Measurements from ENCODE around the gene ERBB4. TPM values are rescaled to one million over a fixed set of nuclear protein-coding genes. Genes with fewer than 3 reads are reported as not detected.

The ERBB4 gene
- total RNA-seq, 6 donors from 2014 or later: 3.3 to 24.2 (median 11.7) TPM

GRCh38 chr2:212360068-212360460, 178.5 kb downstream of the ERBB4 start:
- no peak overlapping the region for H3K4me3 ChIP-seq
- H3K27me3 ChIP-seq: no peaks in the 10 kb centered on the region
- H3K4me1 ChIP-seq: no peaks in the 10 kb centered on the region
- no peak for DNase-seq
- no peak overlapping the region for H3K27ac ChIP-seq
- H3K9me3 ChIP-seq: no peaks in the 10 kb centered on the region
- no peak for TF ChIP-seq POLR2A (IDR thresholded peaks at IDR 0.05)
- TF ChIP-seq EP300 (IDR thresholded peaks at IDR 0.05): no peak
- TF ChIP-seq POLR2AphosphoS5 (IDR thresholded peaks at IDR 0.05): no peak
- TF ChIP-seq CTCF (IDR thresholded peaks at IDR 0.05): no peak
- H3K36me3 ChIP-seq: no peaks in the 10 kb centered on the region
- ATAC-seq (ENCODE audit: low FRiP score in 2 of 2): no peak

GRCh38 chr2:212359425-212360067, 179.1 kb downstream of the ERBB4 start:
- Histone ChIP-seq H3K9me3 (no peaks in the 10 kb centered on the region), H3K27ac (no peak overlapping the region), H3K27me3 (no peaks in the 10 kb centered on the region), H3K36me3 (no peaks in the 10 kb centered on the region), H3K4me1 (no peaks in the 10 kb centered on the region), H3K4me3 (no peak overlapping the region)
- 30 to 56% methylated on average over 3 of the region's 3 CpGs for WGBS, 2 donors
- TF ChIP-seq EP300 (IDR thresholded peaks at IDR 0.05): no peak
- no peak for TF ChIP-seq POLR2AphosphoS5 (IDR thresholded peaks at IDR 0.05)
- no peak for TF ChIP-seq CTCF (IDR thresholded peaks at IDR 0.05)
- no peak for TF ChIP-seq POLR2A (IDR thresholded peaks at IDR 0.05)
- ATAC-seq (ENCODE audit: low FRiP score in 2 of 2) (no peak), DNase-seq (no peak)

- Histone ChIP-seq H3K27me3 (no peaks in the 10 kb centered on the region), H3K4me3 (no peak overlapping the region), H3K4me1 (no peaks in the 10 kb centered on the region), H3K36me3 (no peaks in the 10 kb centered on the region), H3K9me3 (no peaks in the 10 kb centered on the region), H3K27ac (no peak overlapping the region)
- TF ChIP-seq POLR2A (IDR thresholded peaks at IDR 0.05) (no peak), POLR2AphosphoS5 (IDR thresholded peaks at IDR 0.05) (no peak), CTCF (IDR thresholded peaks at IDR 0.05) (no peak), EP300 (IDR thresholded peaks at IDR 0.05) (no peak)
- 59 to 73% methylated on average over 5 of the region's 5 CpGs for WGBS, 2 donors
- ATAC-seq (ENCODE audit: low FRiP score in 2 of 2) (no peak), DNase-seq (no peak)
Measured at GRCh38 chr2:212357606-212358005, 181.0 kb downstream of the ERBB4 start.

GRCh38 chr2:212354382-212354781, 184.2 kb downstream of the ERBB4 start:
- DNase-seq: no peak
- no peaks in the 10 kb centered on the region for H3K4me1 ChIP-seq
- H3K36me3 ChIP-seq: no peaks in the 10 kb centered on the region

More at GRCh38 chr2:212354382-212354781, 184.2 kb downstream of the ERBB4 start:
- H3K9me3 ChIP-seq: no peaks in the 10 kb centered on the region
- H3K27me3 ChIP-seq: no peaks in the 10 kb centered on the region
- no peak for TF ChIP-seq CTCF (IDR thresholded peaks at IDR 0.05)
- no peak for TF ChIP-seq EP300 (IDR thresholded peaks at IDR 0.05)
- no peak for TF ChIP-seq POLR2A (IDR thresholded peaks at IDR 0.05)
- no peak for TF ChIP-seq POLR2AphosphoS5 (IDR thresholded peaks at IDR 0.05)
- no peak overlapping the region for H3K27ac ChIP-seq
- ATAC-seq (ENCODE audit: low FRiP score in 2 of 2): no peak
- H3K4me3 ChIP-seq: no peak overlapping the region
